NB4 (cell line): ENCODE results near the gene COG7.

ENCODE experiments used
- POLR2A ChIP-seq: IDR thresholded peaks from 2 replicates; pipeline ENCODE4 v1.6.1; 2011; ENCODE audit warnings: mild to moderate bottlenecking; ENCODE audit not compliant: insufficient read length; ENCODE audit errors: extremely low read depth
- TF ChIP-seq, protein P1 (sequence below): IDR thresholded peaks from one replicate; pipeline ENCODE4 v1.5.1; 2012; ENCODE audit warnings: low read depth, low read length
- TF ChIP-seq, protein P2 (sequence below): IDR thresholded peaks from 2 replicates; pipeline ENCODE4 v1.6.1; 2011; ENCODE audit warnings: low read depth, low read length

GRCh38 chr16:23362460-23363317 is 90.3 kb downstream of the COG7 start:
- TF ChIP-seq, protein P1, sequence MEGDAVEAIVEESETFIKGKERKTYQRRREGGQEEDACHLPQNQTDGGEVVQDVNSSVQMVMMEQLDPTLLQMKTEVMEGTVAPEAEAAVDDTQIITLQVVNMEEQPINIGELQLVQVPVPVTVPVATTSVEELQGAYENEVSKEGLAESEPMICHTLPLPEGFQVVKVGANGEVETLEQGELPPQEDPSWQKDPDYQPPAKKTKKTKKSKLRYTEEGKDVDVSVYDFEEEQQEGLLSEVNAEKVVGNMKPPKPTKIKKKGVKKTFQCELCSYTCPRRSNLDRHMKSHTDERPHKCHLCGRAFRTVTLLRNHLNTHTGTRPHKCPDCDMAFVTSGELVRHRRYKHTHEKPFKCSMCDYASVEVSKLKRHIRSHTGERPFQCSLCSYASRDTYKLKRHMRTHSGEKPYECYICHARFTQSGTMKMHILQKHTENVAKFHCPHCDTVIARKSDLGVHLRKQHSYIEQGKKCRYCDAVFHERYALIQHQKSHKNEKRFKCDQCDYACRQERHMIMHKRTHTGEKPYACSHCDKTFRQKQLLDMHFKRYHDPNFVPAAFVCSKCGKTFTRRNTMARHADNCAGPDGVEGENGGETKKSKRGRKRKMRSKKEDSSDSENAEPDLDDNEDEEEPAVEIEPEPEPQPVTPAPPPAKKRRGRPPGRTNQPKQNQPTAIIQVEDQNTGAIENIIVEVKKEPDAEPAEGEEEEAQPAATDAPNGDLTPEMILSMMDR, result no peak
- TF ChIP-seq POLR2A, result no peak
- TF ChIP-seq, protein P2, sequence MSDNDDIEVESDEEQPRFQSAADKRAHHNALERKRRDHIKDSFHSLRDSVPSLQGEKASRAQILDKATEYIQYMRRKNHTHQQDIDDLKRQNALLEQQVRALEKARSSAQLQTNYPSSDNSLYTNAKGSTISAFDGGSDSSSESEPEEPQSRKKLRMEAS, result no peak
